Fibroblast of lung (primary cell): ENCODE measurements around the gene COX10. TPM values are rescaled to one million over a fixed set of nuclear protein-coding genes. Genes with fewer than 3 reads are reported as not detected.

Source experiments
- DNase-seq, 2 donors: peaks; one replicate each; pipeline versions ENCODE4 v3.0.0 to v3.0.0-alpha.2; 2010; ENCODE audit warnings: low read depth in 2 of 2
- H2AFZ ChIP-seq: 2 replicates; pipeline ENCODE4 v1.5.1; 2012; ENCODE audit warnings: low read length, control low read depth, inconsistent platforms
- H3K27ac ChIP-seq: 2 replicates; pipeline ENCODE4 v1.5.1; 2011; ENCODE audit warnings: low read length, control low read depth; ENCODE audit not compliant: insufficient read depth
- H3K27me3 ChIP-seq: 2 replicates; pipeline ENCODE4 v1.5.1; 2011; ENCODE audit warnings: mild to moderate bottlenecking, low read length; ENCODE audit not compliant: control insufficient read depth, insufficient read depth
- H3K36me3 ChIP-seq: 2 replicates; pipeline ENCODE4 v1.5.1; 2011; ENCODE audit warnings: low read length; ENCODE audit not compliant: control insufficient read depth, insufficient read depth
- H3K4me1 ChIP-seq: 2 replicates; pipeline ENCODE4 v1.5.1; 2011; ENCODE audit warnings: low read length; ENCODE audit not compliant: control insufficient read depth, insufficient read depth; ENCODE audit errors: extremely low read depth
- H3K4me2 ChIP-seq: 2 replicates; pipeline ENCODE4 v1.5.1; 2011; ENCODE audit warnings: low read length, control low read depth; ENCODE audit not compliant: insufficient read depth; ENCODE audit errors: extremely low read depth
- H3K4me3 ChIP-seq, 4 experiments: fragments of 200-600 bp in 1 of 4; sonication (generic) in 1 of 4; replicated peaks in 1 of 4; 2 replicates each; pipeline ENCODE4 v1.5.1; 2011 to 2016; ENCODE audit warnings: low read length in 4 of 4, low read depth in 3 of 4, mild to moderate bottlenecking in 3 of 4, control low read depth in 2 of 4, inconsistent platforms in 1 of 4, mixed read lengths in 1 of 4; ENCODE audit not compliant: insufficient read depth in 1 of 4; ENCODE audit errors: control extremely low read depth in 1 of 4
- H3K79me2 ChIP-seq: 2 replicates; pipeline ENCODE4 v1.5.1; 2012; ENCODE audit warnings: mild to moderate bottlenecking, low read length, inconsistent platforms; ENCODE audit not compliant: control insufficient read depth, insufficient read depth
- H3K9ac ChIP-seq: 2 replicates; pipeline ENCODE4 v1.5.1; 2011; ENCODE audit warnings: mild to moderate bottlenecking, low read length, control low read depth; ENCODE audit not compliant: insufficient read depth
- H3K9me3 ChIP-seq: 2 replicates; pipeline ENCODE4 v1.5.1; 2012; ENCODE audit warnings: low read depth, low read length; ENCODE audit not compliant: control insufficient read depth, insufficient read depth
- H4K20me1 ChIP-seq: 2 replicates; pipeline ENCODE4 v1.5.1; 2011; ENCODE audit warnings: low read length; ENCODE audit not compliant: control insufficient read depth, insufficient read depth; ENCODE audit errors: extremely low read depth
- CTCF ChIP-seq, 2 donors: IDR thresholded peaks in 1 of 2; conservative IDR thresholded peaks in 1 of 2; 1 replicate in 1 of 2; 2 replicates in 1 of 2; pipeline ENCODE4 v1.5.1; 2011 to 2012; ENCODE audit warnings: low read length in 2 of 2, control low read depth in 1 of 2, inconsistent platforms in 1 of 2, low read depth in 1 of 2, mild to moderate bottlenecking in 1 of 2
- EZH2 ChIP-seq: IDR thresholded peaks from 2 replicates; pipeline ENCODE4 v1.5.1; 2012; ENCODE audit warnings: low read length, control low read depth, mild to moderate bottlenecking; ENCODE audit errors: missing control alignments
- polyA plus RNA-seq, 2 donors: library from polyadenylated mRNA; depleted of rRNA in 1 of 2; stranded (reverse) in 1 of 2; unstranded in 1 of 2; fragments of >200 nt; gene quantifications; 2 replicates each; pipeline ENCODE4 v1.2.1, GENCODE V29; 2011 to 2012; ENCODE audit warnings: missing spikeins in 1 of 2
- total RNA-seq: library from RNA; depleted of rRNA; stranded (reverse); fragments of >200 nt; gene quantifications from 2 replicates; pipeline ENCODE4 v1.2.1, GENCODE V29; 2014

COX10 gene
- total and polyA plus RNA-seq, 2 donors (not counting 1 experiment from before 2014, with no cell fraction given) = 10.6 to 12.5 TPM

GRCh38 chr17:14196377-14196997 lies 127.2 kb downstream of the COX10 start:
- Histone ChIP-seq H3K9me3 (no peaks in the 10 kb centered on the region), H3K4me1 (no peaks in the 10 kb centered on the region), H3K4me3 (no peak overlapping the region), H3K27me3 (no peaks in the 10 kb centered on the region), H4K20me1 (no peaks in the 10 kb centered on the region), H3K4me2 (no peak overlapping the region), H3K36me3 (no peaks in the 10 kb centered on the region), H2AFZ (no peak overlapping the region), H3K27ac (no peak overlapping the region), H3K79me2 (no peaks in the 10 kb centered on the region), H3K9ac (no peak overlapping the region)
- no peak for DNase-seq
- TF ChIP-seq EZH2 = no peak
- peak in 1 of 2 donors; percentile 14 for TF ChIP-seq CTCF (conservative IDR thresholded peaks at IDR 0.05 in 1 of 2, IDR thresholded peaks at IDR 0.05 in 1 of 2; ENCODE audit: low read depth in 1 of 2, low read length in 2 of 2)

DNA sequence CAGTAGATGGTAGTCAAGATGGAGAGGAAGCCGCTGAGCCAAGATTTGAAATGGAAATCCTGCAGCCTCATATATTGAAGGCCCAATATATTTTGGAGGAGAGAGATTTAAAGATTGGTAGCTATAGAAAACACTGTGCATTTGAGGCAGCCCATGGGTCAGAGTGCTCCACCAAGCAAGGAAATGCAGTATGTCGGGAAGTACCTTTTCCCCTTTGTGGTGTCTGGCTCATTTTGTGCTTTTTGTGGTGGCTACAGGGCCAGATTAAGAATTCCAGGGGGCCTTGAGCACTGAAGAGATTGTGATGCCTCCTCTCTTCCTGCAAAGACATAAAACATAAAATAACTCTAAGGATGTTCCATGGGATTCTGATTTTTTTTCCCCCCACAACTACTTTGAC lies 127.8 kb downstream of the COX10 start:
- no peak overlapping the region for H2AFZ ChIP-seq
- H3K9me3 ChIP-seq = no peaks in the 10 kb centered on the region
- H3K4me3 ChIP-seq = no peak overlapping the region
- no peaks in the 10 kb centered on the region for H4K20me1 ChIP-seq
- no peaks in the 10 kb centered on the region for H3K36me3 ChIP-seq
- H3K9ac ChIP-seq = no peak overlapping the region
- H3K4me2 ChIP-seq = no peak overlapping the region
- no peak for DNase-seq
- no peaks in the 10 kb centered on the region for H3K27me3 ChIP-seq
- H3K79me2 ChIP-seq = no peaks in the 10 kb centered on the region
- no peak for TF ChIP-seq EZH2
- TF ChIP-seq CTCF (conservative IDR thresholded peaks at IDR 0.05 in 1 of 2, IDR thresholded peaks at IDR 0.05 in 1 of 2; ENCODE audit: low read depth in 1 of 2, low read length in 2 of 2) = no peak
- no peaks in the 10 kb centered on the region for H3K4me1 ChIP-seq
- no peak overlapping the region for H3K27ac ChIP-seq

- Histone ChIP-seq H3K27me3 (no peaks in the 10 kb centered on the region), H3K79me2 (no peaks in the 10 kb centered on the region), H3K4me2 (no peak overlapping the region), H3K9me3 (no peaks in the 10 kb centered on the region), H3K4me3 (no peak overlapping the region), H3K9ac (no peak overlapping the region), H3K27ac (no peak overlapping the region), H4K20me1 (no peaks in the 10 kb centered on the region), H3K4me1 (no peaks in the 10 kb centered on the region), H2AFZ (no peak overlapping the region), H3K36me3 (no peaks in the 10 kb centered on the region)
- TF ChIP-seq EZH2 = no peak
- no peak for TF ChIP-seq CTCF (conservative IDR thresholded peaks at IDR 0.05 in 1 of 2, IDR thresholded peaks at IDR 0.05 in 1 of 2; ENCODE audit: low read depth in 1 of 2, low read length in 2 of 2)
- no peak for DNase-seq
Observed at GRCh38 chr17:14197586-14197985, 128.3 kb downstream of the COX10 start.
